ENCODE measurements around the gene DNAJC10.

Gene DNAJC10

GRCh38 chr2:182784777-182785176 is 68.7 kb downstream of the DNAJC10 start:
- no peak for DNase-seq (ENCODE audit: low read depth in 3 of 3)

GRCh38 chr2:182792441-182792840 is 76.4 kb downstream of the DNAJC10 start:
- no peak for DNase-seq (ENCODE audit: low read depth in 3 of 3)

- no peak for DNase-seq (ENCODE audit: low read depth in 3 of 3)
Observed at GRCh38 chr2:182798736-182799135, 82.7 kb downstream of the DNAJC10 start.

GRCh38 chr2:182804128-182804527 is 88.1 kb downstream of the DNAJC10 start:
- DNase-seq (ENCODE audit: low read depth in 3 of 3) = no peak

- no peak for DNase-seq (ENCODE audit: low read depth in 3 of 3)
Observed at GRCh38 chr2:182807319-182807718, 91.3 kb downstream of the DNAJC10 start.

- DNase-seq (ENCODE audit: low read depth in 3 of 3) = no peak
Observed at GRCh38 chr2:182810087-182810486, 94.0 kb downstream of the DNAJC10 start.

- no peak for DNase-seq (ENCODE audit: low read depth in 3 of 3)
Observed at GRCh38 chr2:182814380-182814779, 98.3 kb downstream of the DNAJC10 start.

GRCh38 chr2:182814804-182815203 is 98.7 kb downstream of the DNAJC10 start:
- DNase-seq (ENCODE audit: low read depth in 3 of 3) = no peak

GRCh38 chr2:182816866-182817265 is 100.8 kb downstream of the DNAJC10 start:
- DNase-seq (ENCODE audit: low read depth in 3 of 3) = no peak

GRCh38 chr2:182817558-182817957 is 101.5 kb downstream of the DNAJC10 start:
- DNase-seq (ENCODE audit: low read depth in 3 of 3) = no peak

GRCh38 chr2:182818501-182818900 is 102.4 kb downstream of the DNAJC10 start:
- no peak for DNase-seq (ENCODE audit: low read depth in 3 of 3)

- no peak for DNase-seq (ENCODE audit: low read depth in 3 of 3)
Observed at GRCh38 chr2:182818925-182819324, 102.9 kb downstream of the DNAJC10 start.

GRCh38 chr2:182819412-182819811 is 103.4 kb downstream of the DNAJC10 start:
- DNase-seq (ENCODE audit: low read depth in 3 of 3) = no peak

- DNase-seq (ENCODE audit: low read depth in 3 of 3) = no peak
Observed at GRCh38 chr2:182821182-182821581, 105.1 kb downstream of the DNAJC10 start.

- DNase-seq (ENCODE audit: low read depth in 3 of 3) = no peak
Observed at GRCh38 chr2:182822733-182823132, 106.7 kb downstream of the DNAJC10 start.

GRCh38 chr2:182824056-182824766 is 108.2 kb downstream of the DNAJC10 start:
- DNase-seq (ENCODE audit: low read depth in 3 of 3) = no peak

GRCh38 chr2:182824767-182825158 is 108.7 kb downstream of the DNAJC10 start:
- no peak for DNase-seq (ENCODE audit: low read depth in 3 of 3)

GRCh38 chr2:182826064-182826463 is 110.0 kb downstream of the DNAJC10 start:
- DNase-seq (ENCODE audit: low read depth in 3 of 3) = no peak

GRCh38 chr2:182826496-182826895 is 110.4 kb downstream of the DNAJC10 start:
- no peak for DNase-seq (ENCODE audit: low read depth in 3 of 3)

- no peak for DNase-seq (ENCODE audit: low read depth in 3 of 3)
Observed at GRCh38 chr2:182827182-182827879, 111.3 kb downstream of the DNAJC10 start.

- DNase-seq (ENCODE audit: low read depth in 3 of 3) = no peak
Observed at GRCh38 chr2:182831101-182831500, 115.0 kb downstream of the DNAJC10 start.

- DNase-seq (ENCODE audit: low read depth in 3 of 3) = no peak
Observed at GRCh38 chr2:182831921-182832320, 115.9 kb downstream of the DNAJC10 start.

GRCh38 chr2:182833084-182833854 is 117.2 kb downstream of the DNAJC10 start:
- no peak for DNase-seq (ENCODE audit: low read depth in 3 of 3)

Data from stimulated activated CD4-positive, alpha-beta T cell treated with anti-CD3 and anti-CD28 coated beads, TNF-alpha, amount 100 ng/mL, for 48 hours (primary cell).